SJCRH30 (cell line): Measurements from ENCODE around the gene GHDC. TPM values are rescaled to one million over a fixed set of nuclear protein-coding genes. Genes with fewer than 3 reads are reported as not detected.
A peak's percentile ranks its signal among the peaks of the same experiment; 100 is the strongest.

Source experiments
- DNase-seq, 2 experiments: peaks; one replicate each; pipeline ENCODE4 v3.0.0-alpha.2; 2015 to 2020
- H3K27ac ChIP-seq: fragments of 250-450 bp; sonication (Bioruptor Pico); 2 replicates; pipeline ENCODE4 v1.5.1; 2020; ENCODE audit warnings: mild to moderate bottlenecking, moderate library complexity
- H3K27me3 ChIP-seq: fragments of 250-450 bp; sonication (Bioruptor Pico); 2 replicates; pipeline ENCODE4 v1.5.1; 2020; ENCODE audit warnings: mild to moderate bottlenecking, moderate library complexity
- H3K36me3 ChIP-seq: fragments of 250-450 bp; sonication (Bioruptor Pico); 2 replicates; pipeline ENCODE4 v1.5.1; 2020; ENCODE audit warnings: mild to moderate bottlenecking, moderate library complexity
- H3K4me1 ChIP-seq: fragments of 250-450 bp; sonication (Bioruptor Pico); 2 replicates; pipeline ENCODE4 v1.5.1; 2020; ENCODE audit warnings: mild to moderate bottlenecking, moderate library complexity
- H3K4me3 ChIP-seq: fragments of 250-450 bp; sonication (Bioruptor Pico); 2 replicates; pipeline ENCODE4 v1.5.1; 2020; ENCODE audit warnings: mild to moderate bottlenecking, moderate library complexity
- H3K9me3 ChIP-seq: fragments of 250-450 bp; sonication (Bioruptor Pico); replicated peaks from 2 replicates; pipeline ENCODE4 v1.5.1; 2020; ENCODE audit warnings: mild to moderate bottlenecking, moderate library complexity
- total RNA-seq: library from RNA; depleted of rRNA; stranded (reverse); fragments of >200 nt; shearing (Covaris generic); gene quantifications from 2 replicates; pipeline ENCODE4 v1.2.3, GENCODE V29; 2014

Gene GHDC
- total RNA-seq, 1 experiment from 2014 or later: 9.9 TPM

DNA sequence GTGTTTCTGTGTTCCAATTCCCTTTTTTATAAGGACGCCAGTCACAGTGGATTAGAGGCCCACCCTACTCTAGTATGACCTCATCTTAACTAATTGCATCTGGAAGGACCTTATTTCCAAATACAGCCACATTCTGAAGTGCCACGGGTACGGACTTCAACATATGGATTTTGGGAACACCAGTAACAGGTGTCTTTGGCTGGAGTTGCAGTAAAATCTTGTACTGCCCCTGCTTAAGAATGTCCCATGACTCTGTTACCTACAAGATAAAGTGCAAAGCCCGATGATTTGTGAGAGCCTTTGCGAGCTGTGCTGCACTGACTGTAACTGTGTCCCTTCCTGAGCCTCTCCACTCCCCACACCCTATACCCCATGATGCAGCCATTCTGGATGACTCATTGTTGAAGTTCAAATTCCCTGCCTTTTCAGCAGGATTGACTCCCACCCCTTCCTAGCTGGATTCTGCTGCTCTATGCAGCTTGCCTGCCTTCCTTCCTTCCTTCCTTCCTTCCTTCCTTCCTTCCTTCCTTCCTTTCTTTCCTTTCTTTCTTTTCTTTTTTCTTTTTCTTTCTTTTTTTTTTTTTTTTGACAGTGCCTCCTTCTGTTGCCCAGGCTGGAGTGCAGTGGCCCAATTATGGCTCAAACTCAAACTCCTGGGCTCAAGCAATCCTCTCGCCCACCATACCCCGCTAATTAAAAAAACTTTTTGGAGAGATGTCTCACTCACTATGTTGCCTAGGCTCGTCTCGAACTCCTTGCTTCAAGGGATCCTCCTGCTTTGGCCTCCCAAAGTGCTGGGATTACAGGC, 11.2 kb downstream of the GHDC start:
- Histone ChIP-seq H3K36me3 (no peaks in the 10 kb centered on the region), H3K27me3 (0 out of 2 replicates have a peak, but pooled peaks cover 3% of the 10 kb centered on the region), H3K9me3 (0 out of 2 replicates have a peak, but pooled peaks cover 3% of the 10 kb centered on the region), H3K27ac (no peak overlapping the region), H3K4me1 (peaks cover 19% of the 10 kb centered on the region), H3K4me3 (peak overlapping the region; percentile 62)
- DNase-seq: no peak

DNA sequence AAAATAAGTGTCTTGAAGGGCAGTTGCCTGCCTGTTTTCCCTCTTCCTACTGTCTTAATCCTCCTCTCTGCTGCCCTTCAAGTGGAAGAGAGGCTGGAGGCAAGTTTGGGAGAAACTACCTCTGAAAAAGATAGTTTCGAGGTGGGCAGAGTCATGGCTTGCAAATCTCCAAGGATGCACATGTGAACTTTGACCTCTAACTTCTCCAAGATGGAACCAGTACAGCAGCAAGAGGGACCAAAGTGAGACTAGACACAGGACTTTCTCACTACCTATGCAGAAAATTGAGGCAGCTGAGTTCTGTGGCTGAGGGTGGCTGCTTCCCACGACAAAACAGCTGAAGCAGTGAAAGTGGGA, 12.5 kb downstream of the GHDC start:
- no peak for DNase-seq
- no peaks in the 10 kb centered on the region for H3K36me3 ChIP-seq
- peaks cover 14% of the 10 kb centered on the region for H3K4me1 ChIP-seq
- no peak overlapping the region for H3K4me3 ChIP-seq
- H3K27me3 ChIP-seq: 0 out of 2 replicates have a peak, but pooled peaks cover 3% of the 10 kb centered on the region
- no peak overlapping the region for H3K27ac ChIP-seq
- 0 out of 2 replicates have a peak, but pooled peaks cover 3% of the 10 kb centered on the region for H3K9me3 ChIP-seq

DNA sequence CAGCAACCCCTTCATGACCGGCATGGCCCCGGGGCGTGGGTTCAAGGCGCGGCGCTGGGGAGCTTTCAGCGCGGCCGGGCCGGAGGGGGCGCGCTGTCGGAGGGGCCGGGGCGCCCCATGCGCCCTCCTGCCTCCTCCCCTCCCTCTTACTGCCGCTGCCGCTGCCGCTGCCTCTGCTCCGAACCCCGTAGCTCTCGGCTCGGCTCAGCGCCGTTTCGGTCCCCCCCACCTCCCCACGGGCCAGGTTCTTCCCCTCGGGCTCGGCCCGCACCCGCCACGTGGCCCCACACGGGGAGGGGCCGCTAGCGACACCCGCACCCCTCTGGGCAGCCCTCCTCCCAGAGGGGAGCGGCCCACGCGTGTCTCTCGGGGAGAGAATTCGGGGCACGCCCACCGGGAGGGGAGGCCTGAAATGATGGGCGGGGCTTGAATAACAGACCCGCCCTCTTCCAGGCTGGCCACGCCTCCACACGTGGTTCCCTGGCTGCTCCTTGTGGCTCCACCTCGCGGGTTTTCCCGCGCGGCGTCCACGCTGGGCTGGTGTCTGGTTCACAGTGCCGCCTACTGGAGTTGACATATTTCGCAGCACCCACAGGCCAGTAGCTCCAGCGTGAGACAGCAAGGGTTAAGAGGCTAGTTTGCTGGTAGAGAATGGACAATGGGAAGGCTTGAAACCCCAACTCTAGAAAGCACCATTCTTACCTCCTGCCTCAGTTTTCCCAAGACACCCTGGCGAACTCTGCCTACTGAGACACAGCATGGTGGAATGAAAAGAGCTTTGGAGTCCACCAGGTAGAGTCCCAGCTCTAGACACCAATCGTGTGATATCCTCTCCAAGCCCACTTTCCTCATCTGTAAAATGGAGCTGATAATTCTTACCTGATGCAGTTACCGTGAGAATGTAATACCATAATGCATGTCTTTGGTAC, 13.1 kb downstream of the GHDC start, which contains the start of gene KCNH4:
Gene KCNH4, minus strand, starts transcription at position 221 of the 929 bp plus-strand sequence. Its CDS starts 197 bp downstream, at position 24.
- 0 out of 2 replicates have a peak, but pooled peaks cover 3% of the 10 kb centered on the region for H3K9me3 ChIP-seq
- H3K4me1 ChIP-seq: peaks cover 14% of the 10 kb centered on the region
- H3K27ac ChIP-seq: no peak within 1 kb of the TSS
- no peak within 1 kb of the TSS for H3K4me3 ChIP-seq
- DNase-seq: peak in 1 of 2 experiments; percentile 22
- H3K27me3 ChIP-seq: 0 out of 2 replicates have a peak, but pooled peaks cover 3% of the 10 kb centered on the region
- H3K36me3 ChIP-seq: no peaks in the 10 kb centered on the region

DNA sequence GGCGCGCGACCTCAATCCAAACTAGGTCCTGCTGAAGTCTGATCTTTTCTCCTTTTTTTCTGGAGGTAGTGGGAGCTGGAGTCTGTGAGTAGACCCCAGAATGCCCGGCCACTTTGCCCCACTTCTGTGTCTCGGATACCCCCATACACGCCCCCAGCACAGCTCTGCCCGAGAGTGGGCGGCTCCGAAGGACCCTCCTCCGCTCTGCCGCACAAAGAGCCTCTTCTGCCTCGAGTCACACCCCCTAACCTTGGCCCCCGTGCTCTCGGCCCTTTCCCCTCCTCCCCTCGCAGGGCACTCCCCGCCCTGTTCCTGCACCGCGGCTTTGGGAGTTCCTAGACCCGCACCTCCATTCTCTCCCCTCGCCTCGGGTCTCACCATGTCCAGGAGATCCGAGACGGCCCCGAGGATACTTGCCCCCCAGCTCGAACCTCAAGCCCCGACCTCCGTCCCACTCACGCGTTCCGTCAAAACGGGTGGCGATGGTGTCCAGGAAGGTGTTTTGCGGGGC, 13.8 kb downstream of the GHDC start:
- Histone ChIP-seq H3K4me3 (no peak overlapping the region), H3K9me3 (0 out of 2 replicates have a peak, but pooled peaks cover 3% of the 10 kb centered on the region), H3K36me3 (no peaks in the 10 kb centered on the region), H3K27ac (no peak overlapping the region), H3K27me3 (0 out of 2 replicates have a peak, but pooled peaks cover 3% of the 10 kb centered on the region), H3K4me1 (peaks cover 10% of the 10 kb centered on the region)
- no peak for DNase-seq

DNA sequence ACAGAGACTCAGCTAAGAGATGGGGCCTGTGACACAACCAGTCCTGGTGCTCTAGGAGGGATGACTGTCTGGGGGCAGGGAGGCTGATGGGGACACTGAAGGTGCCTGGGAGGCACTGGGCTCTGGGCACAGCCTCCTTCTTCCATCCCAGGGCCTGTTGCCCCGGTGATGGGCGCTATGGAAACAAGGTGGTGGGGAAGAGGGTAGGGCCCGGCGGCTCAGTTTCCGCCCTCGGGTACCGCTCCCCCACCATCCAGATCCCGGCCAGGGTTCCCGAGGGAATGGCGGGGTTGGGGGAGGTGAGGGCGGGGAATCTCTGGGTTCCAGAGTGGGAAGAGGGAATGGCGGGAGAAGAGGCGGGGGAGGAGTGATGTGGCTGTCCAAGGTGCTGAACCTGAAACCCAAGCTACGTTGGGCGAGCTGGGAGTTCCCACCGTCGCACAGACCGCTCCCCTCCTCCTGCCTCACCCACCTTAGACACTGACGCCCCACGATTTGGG, 14.3 kb downstream of the GHDC start:
- DNase-seq: peak; percentile 63 to 76
- no peak overlapping the region for H3K27ac ChIP-seq
- peaks cover 6% of the 10 kb centered on the region for H3K4me1 ChIP-seq
- H3K9me3 ChIP-seq: 0 out of 2 replicates have a peak, but pooled peaks cover 3% of the 10 kb centered on the region
- no peak overlapping the region for H3K4me3 ChIP-seq
- H3K36me3 ChIP-seq: no peaks in the 10 kb centered on the region
- 0 out of 2 replicates have a peak, but pooled peaks cover 3% of the 10 kb centered on the region for H3K27me3 ChIP-seq

DNA sequence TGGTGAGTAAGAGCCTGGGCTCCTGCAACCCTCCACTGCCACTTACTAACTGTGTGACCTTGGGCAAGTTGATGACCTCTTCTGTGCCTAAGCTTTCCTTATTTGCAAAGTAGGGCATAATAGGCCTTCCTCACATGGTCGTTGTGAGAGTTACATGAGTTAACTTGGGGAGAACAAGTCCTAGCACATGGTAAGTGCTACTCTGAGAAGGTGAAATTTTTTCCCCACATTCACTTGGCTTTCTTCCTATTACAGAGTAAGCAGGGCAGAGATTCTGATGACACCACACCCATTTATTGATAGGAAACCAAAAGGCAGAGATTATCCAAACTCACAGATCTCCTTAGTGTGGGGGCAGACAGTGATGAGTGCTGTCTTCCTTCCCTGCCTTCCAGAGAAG, 15.0 kb downstream of the GHDC start:
- Histone ChIP-seq H3K27ac (no peak overlapping the region), H3K4me1 (no peaks in the 10 kb centered on the region; the same call in 1 of the 2 replicates), H3K36me3 (no peaks in the 10 kb centered on the region), H3K9me3 (0 out of 2 replicates have a peak, but pooled peaks cover 3% of the 10 kb centered on the region), H3K27me3 (peaks cover 5% of the 10 kb centered on the region; the same call in 1 of the 2 replicates), H3K4me3 (no peak overlapping the region)
- DNase-seq: no peak

DNA sequence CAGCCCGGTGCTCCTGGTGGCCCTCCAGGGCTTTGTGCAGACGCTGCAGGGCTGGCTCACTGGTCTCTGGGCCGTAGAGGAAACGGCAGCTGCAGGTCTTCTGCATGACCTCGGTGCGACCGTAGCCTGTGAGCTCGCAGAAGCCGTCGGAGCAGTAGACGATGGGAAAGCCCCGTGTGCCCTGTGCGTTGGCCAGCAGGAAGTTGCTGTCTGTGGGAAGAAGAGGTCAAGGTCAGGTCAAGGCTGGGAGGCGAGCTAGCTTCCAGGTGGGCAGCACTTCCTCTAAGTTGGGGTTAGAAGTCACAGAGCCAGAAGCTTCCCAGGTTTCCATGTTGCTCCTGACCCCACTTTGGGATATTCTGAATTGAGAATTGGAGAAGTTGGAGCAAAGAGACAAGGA, 15.5 kb downstream of the GHDC start:
- no peak for DNase-seq
- H3K4me3 ChIP-seq: no peak overlapping the region
- H3K4me1 ChIP-seq: no peaks in the 10 kb centered on the region
- peaks cover 8% of the 10 kb centered on the region; the same call in 1 of the 2 replicates for H3K27me3 ChIP-seq
- 0 out of 2 replicates have a peak, but pooled peaks cover 3% of the 10 kb centered on the region for H3K9me3 ChIP-seq
- H3K36me3 ChIP-seq: no peaks in the 10 kb centered on the region
- H3K27ac ChIP-seq: no peak overlapping the region

DNA sequence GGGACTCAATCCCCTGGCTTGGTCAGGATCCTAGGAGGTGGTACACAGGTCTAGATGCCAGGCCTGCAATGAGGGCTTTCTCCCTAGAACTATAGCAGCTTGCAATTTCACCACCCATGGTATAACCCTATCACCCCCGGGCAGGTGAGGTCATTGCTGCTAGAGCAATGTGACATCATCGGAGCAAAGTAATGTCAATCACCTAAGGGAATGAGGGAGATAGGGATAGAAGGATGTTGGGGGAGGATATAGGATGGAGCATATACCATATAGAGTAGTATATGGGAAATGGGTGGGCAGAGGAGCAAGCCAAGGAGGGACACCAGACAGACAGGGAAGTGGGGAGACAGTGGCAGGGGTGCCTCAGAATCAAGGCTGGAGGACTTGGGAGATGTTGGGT, 16.6 kb downstream of the GHDC start:
- H3K27ac ChIP-seq: no peak overlapping the region
- H3K27me3 ChIP-seq: peaks cover 8% of the 10 kb centered on the region; the same call in 1 of the 2 replicates
- H3K4me3 ChIP-seq: no peak overlapping the region
- no peaks in the 10 kb centered on the region for H3K4me1 ChIP-seq
- 0 out of 2 replicates have a peak, but pooled peaks cover 3% of the 10 kb centered on the region for H3K9me3 ChIP-seq
- H3K36me3 ChIP-seq: no peaks in the 10 kb centered on the region
- DNase-seq: no peak

DNA sequence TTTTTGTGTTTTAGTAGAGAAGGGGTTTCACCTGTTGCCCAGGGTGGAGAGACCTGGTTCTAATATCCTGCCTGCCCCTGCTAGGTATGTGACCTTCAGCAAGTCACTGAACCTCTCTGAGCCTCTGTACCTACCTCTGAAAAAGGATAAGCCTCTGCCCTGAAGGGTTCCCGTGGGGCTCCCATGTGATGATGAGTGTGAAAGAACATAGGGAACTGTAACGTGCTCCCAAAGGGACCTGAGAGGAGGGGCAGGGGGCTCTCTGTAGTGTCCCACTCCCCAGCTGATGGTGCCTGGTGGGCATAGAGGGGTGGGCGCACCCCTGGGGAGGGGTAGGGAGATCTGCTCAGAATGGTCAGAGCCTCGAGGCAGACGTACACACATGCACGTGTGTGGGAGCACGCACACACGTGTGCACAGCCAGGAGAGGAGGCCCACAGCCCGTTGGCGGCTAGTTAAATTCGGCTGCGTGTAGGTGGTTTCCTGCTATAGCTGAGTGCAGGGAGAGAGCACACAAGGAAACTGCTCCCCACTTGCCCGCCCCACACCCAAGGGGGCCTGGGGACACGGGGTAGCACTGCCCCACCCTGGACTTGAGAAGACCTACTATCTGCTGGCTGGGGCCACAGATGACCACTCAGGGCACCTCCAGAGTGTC, 20.0 kb downstream of the GHDC start:
- DNase-seq: no peak
- H3K27ac ChIP-seq: no peak overlapping the region
- H3K27me3 ChIP-seq: peaks cover 16% of the 10 kb centered on the region
- H3K4me1 ChIP-seq: no peaks in the 10 kb centered on the region
- H3K36me3 ChIP-seq: no peaks in the 10 kb centered on the region
- H3K9me3 ChIP-seq: no peaks in the 10 kb centered on the region
- no peak overlapping the region for H3K4me3 ChIP-seq

DNA sequence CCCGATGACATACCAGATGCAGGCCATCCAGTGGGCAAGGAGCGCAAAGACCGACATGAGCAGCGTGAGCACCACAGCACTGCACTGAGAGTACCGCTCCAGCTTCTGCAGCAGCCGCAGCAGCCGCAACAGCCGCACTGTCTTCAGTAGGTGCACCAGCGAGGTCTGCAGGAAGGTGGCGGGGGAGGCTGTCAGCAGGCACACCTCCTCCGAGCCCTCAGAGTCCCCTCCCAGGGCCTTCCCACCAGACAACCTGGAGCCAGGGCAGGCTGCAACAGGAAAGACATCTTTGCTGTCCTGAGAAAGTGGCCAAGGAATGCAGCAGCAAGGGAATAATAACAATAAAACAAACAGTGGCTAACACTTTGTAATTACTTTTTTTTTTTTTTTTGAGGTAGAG, 22.5 kb downstream of the GHDC start:
- no peaks in the 10 kb centered on the region for H3K9me3 ChIP-seq
- H3K27me3 ChIP-seq: peaks cover 16% of the 10 kb centered on the region
- no peak overlapping the region for H3K27ac ChIP-seq
- H3K4me1 ChIP-seq: no peaks in the 10 kb centered on the region
- DNase-seq: no peak
- H3K4me3 ChIP-seq: no peak overlapping the region
- H3K36me3 ChIP-seq: no peaks in the 10 kb centered on the region

DNA sequence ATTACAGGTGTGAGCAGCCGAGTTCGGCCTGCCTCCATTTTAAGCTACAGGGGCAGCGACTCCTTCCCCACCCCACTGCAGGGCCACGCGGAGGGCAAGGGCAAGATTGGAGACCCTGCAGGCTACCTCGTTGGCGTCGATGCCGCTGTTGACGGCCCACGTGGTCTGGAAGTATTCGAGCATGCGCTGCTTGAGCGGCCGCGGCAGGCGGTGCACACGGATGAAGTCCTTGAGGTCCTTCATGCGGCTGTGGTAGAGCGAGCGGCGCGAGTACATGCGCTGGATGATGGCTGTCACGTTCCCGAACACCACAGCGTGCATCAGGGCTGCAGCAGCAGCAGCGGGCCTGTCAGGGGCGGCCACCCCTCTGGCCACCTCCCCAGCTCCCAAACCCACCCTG, 24.9 kb downstream of the GHDC start:
- DNase-seq: no peak
- no peaks in the 10 kb centered on the region for H3K9me3 ChIP-seq

DNA sequence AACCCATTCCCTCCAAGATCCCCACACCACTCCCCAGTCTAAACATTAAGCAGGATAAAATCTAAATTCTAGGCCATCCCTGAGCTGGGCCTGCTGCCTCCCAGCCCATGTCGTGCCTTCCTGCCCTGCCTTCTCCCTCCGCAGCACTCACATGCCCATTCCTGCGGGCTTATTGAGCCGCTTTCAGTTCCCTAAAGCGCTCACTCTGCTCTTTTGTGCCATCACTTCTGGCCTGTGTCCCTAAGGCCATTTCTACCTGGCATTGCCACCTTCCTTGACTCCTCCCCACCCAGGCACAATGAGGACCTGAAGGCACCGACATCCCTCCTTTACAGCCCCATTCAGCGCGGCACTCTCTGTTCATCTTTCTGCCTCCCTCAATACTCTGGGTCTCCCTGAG, 26.5 kb downstream of the GHDC start:
- no peak overlapping the region for H3K27ac ChIP-seq
- no peaks in the 10 kb centered on the region for H3K9me3 ChIP-seq
- H3K4me1 ChIP-seq: 0 out of 2 replicates have a peak, but pooled peaks cover 8% of the 10 kb centered on the region
- no peak for DNase-seq
- H3K27me3 ChIP-seq: peaks cover 11% of the 10 kb centered on the region
- no peak overlapping the region for H3K4me3 ChIP-seq
- no peaks in the 10 kb centered on the region for H3K36me3 ChIP-seq

More for the DNA sequence above, 24.9 kb downstream of the GHDC start:
- Histone ChIP-seq H3K4me3 (no peak overlapping the region), H3K27me3 (peaks cover 15% of the 10 kb centered on the region), H3K4me1 (no peaks in the 10 kb centered on the region), H3K36me3 (no peaks in the 10 kb centered on the region), H3K27ac (no peak overlapping the region)

DNA sequence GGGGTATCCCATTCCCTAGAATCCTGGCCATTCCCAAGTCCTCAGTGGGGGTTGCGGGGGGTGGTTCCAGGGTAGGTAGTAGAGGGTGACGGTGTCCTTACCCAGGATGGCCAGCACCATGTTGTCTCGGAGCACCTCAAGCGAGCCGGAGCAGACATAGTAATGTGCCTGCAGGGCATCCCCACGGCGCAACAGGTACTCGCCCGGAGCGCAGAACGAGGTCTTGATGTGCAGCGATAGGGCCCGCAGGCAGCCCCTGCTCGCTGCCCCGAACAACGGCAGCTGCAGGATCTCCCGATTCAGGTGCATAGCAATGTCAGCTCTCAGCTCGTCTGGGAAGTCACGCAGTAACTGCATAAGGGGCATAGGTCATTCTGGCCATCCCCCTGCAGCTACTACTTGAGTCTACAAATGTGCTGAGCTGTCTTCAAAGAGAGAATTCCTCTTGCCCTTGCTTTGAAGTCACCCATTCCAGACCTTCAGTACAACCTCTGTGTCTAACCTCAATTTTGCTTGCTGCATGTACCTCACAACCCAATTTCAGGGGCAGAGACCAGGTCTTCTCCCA, 28.0 kb downstream of the GHDC start:
- Histone ChIP-seq H3K36me3 (no peaks in the 10 kb centered on the region), H3K9me3 (no peaks in the 10 kb centered on the region), H3K4me3 (no peak overlapping the region), H3K27ac (no peak overlapping the region), H3K27me3 (peaks cover 5% of the 10 kb centered on the region; the same call in 1 of the 2 replicates), H3K4me1 (peaks cover 10% of the 10 kb centered on the region; the same call in 1 of the 2 replicates)
- no peak for DNase-seq
